K562 (cell line): ENCODE data around the gene DENND1A. TPM values are rescaled to one million over a fixed set of nuclear protein-coding genes. Genes with fewer than 3 reads are reported as not detected.

Experiments
- CTCF ChIP-seq, 3 experiments: IDR thresholded peaks in 2 of 3; conservative IDR thresholded peaks in 1 of 3; 2 replicates each; pipeline ENCODE4 v1.5.1; 2011 to 2012; ENCODE audit warnings: low read length in 3 of 3, mild to moderate bottlenecking in 3 of 3, control low read depth in 2 of 3, improper control_type of control experiment in 1 of 3, inconsistent platforms in 1 of 3, low read depth in 1 of 3, mixed read lengths in 1 of 3, moderate library complexity in 1 of 3; ENCODE audit not compliant: insufficient read depth in 2 of 3
- CXXC5 ChIP-seq: fragments of 250-450 bp; sonication (Bioruptor Pico); IDR thresholded peaks from 2 replicates; pipeline ENCODE4 v1.8.0; 2022; ENCODE audit warnings: inconsistent platforms, mild to moderate bottlenecking, moderate library complexity
- GTF2E2 ChIP-seq: fragments of 200-800 bp; sonication (Bioruptor generic); IDR thresholded peaks from 2 replicates; pipeline ENCODE4 v1.6.1; 2016; ENCODE audit warnings: missing genetic modification characterization, missing compliant biosample characterization
- IRF1 ChIP-seq: sonication (generic); formaldehyde crosslinking; IDR thresholded peaks from 2 replicates; pipeline ENCODE4 v1.8.0; 2022; ENCODE audit warnings: missing genetic modification reagents, mild to moderate bottlenecking, borderline replicate concordance
- MCM7 ChIP-seq, 2 experiments: fragments of 450-650 bp; IDR thresholded peaks; 2 replicates each; pipeline ENCODE4 v1.6.1; 2016 to 2018
- MECOM ChIP-seq: fragments of 250-450 bp; sonication (Bioruptor Pico); IDR thresholded peaks from 2 replicates; pipeline ENCODE4 v1.8.0; 2022; ENCODE audit warnings: inconsistent platforms
- POLR3G ChIP-seq: IDR thresholded peaks from 2 replicates; pipeline ENCODE4 v1.6.1; 2011; ENCODE audit not compliant: insufficient read length, insufficient replicate concordance; ENCODE audit errors: extremely low read depth
- SAFB ChIP-seq: fragments of 200-400 bp; formaldehyde crosslinking; IDR thresholded peaks from 2 replicates; pipeline ENCODE4 v1.6.1; 2017; ENCODE audit warnings: low read depth, low read length, borderline replicate concordance
- SLC30A9 ChIP-seq: fragments of 250-450 bp; sonication (Bioruptor Pico); IDR thresholded peaks from 2 replicates; pipeline ENCODE4 v1.8.0; 2022; ENCODE audit warnings: mild to moderate bottlenecking, moderate library complexity
- polyA plus RNA-seq, 8 experiments: library from polyadenylated mRNA; depleted of rRNA in 4 of 8; stranded (reverse) in 5 of 8; unstranded in 3 of 8; fragments of >200 nt; fragmentation: Nextera tagmentation in 2 of 8; fragmentation: Illumina TruSeq in 1 of 8; extraction: Ambion mirVana in 2 of 8; extraction: Trizol in 1 of 8; gene quantifications; 2 replicates each; pipeline versions ENCODE4 v1.2.1 to v1.2.3, GENCODE V29; 2011 to 2014; ENCODE audit warnings: inconsistent platforms in 1 of 8, missing spikeins in 1 of 8
- total RNA-seq, 7 experiments: library from RNA; depleted of rRNA in 6 of 7; stranded (reverse); fragments of >200 nt in 6 of 7; fragmentation: Illumina TruSeq in 2 of 7; extraction: Trizol in 2 of 7; gene quantifications; 2 replicates each; pipeline versions ENCODE4 v1.2.1 to v1.2.3, GENCODE V29; 2011 to 2021; ENCODE audit warnings: low replicate concordance in 1 of 7

DENND1A gene
- total and polyA plus RNA-seq, 9 of the 15 experiments (the other 6 are each of a cell fraction or from before 2014, with no cell fraction given), result 7.6 to 29.5 (median 15.7) TPM

DNA sequence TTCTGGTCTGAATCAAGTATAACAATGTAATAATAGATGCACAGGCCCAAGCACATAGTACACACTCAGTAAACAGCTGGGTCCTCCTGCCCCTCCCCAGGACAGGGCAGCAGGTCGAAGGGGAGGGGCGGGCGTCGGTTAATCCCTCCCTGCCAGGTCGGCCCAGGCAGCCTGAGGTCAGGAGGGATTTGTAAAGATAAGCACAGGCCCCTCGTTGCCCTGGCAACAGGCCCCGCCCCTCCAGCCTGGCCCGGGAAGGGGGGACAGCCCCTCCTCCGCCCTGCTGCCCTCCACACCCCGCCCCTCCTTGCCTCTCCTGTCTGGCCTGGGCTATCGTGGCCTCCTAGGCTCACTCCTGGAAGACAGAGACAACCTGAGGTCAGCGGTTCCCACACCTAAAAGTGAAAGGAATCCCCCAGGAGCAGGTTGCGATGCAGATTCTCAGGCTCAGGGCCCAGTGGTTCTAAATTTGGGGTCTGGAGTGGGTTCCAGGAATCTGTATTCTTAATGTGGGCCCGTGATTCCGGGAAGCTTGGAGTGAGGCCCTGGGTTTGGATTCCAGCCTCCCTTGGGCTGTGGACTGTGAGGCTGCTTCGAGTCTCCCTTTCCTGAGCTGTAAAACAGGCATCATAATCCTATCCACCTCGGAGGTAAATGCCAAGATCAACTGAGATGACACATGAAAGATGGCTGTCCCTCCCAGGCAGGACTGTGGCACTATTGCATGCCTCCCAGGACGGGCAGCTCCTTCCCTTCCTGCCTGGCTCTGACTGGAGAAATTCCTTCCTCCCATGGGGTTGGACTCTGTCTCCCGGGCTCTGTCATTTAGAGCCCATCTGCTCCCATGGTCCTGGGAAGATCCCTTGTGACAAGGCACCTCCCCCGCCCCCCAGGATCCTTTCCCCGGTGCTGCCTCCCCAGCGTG lies 569.5 kb downstream of the DENND1A start (continued):
- TF ChIP-seq CTCF (IDR thresholded peaks at IDR 0.05 in 2 of 3, conservative IDR thresholded peaks at IDR 0.05 in 1 of 3; ENCODE audit: insufficient read depth in 2 of 3, low read depth in 1 of 3, low read length in 3 of 3), result no peak
- TF ChIP-seq SLC30A9, result no peak
- TF ChIP-seq IRF1 (CRISPR knock-in tag), result no peak
- TF ChIP-seq SAFB, result no peak
- TF ChIP-seq MECOM (CRISPR knock-in tag), result peak; percentile 24; the same call in 1 of the 2 replicates
- peak; percentile 61 for TF ChIP-seq CXXC5 (CRISPR knock-in tag)
- no peak for TF ChIP-seq MCM7 (IDR thresholded peaks at IDR 0.05)
- no peak for TF ChIP-seq POLR3G
- TF ChIP-seq GTF2E2, result no peak
